Neural cell (in vitro differentiated cells): Measurements from ENCODE around the gene JPH2. TPM values are rescaled to one million over a fixed set of nuclear protein-coding genes. Genes with fewer than 3 reads are reported as not detected.

ENCODE experiments used
- H2AFZ ChIP-seq: fragments of 200-600, 300-800 bp; sonication (generic), shearing (Covaris generic); 2 replicates; pipeline ENCODE4 v1.6.0; 2014; ENCODE audit warnings: low read depth, mild to moderate bottlenecking, antibody characterized with exemption, low read length, moderate library complexity
- H3F3A ChIP-seq: fragments of 200-600 bp; shearing (Covaris generic); 2 replicates; pipeline ENCODE4 v1.6.1; 2016; ENCODE audit warnings: mild to moderate bottlenecking, moderate library complexity, mixed read lengths, antibody characterized with exemption, low read length; ENCODE audit not compliant: insufficient read depth, poor library complexity, severe bottlenecking
- H3K27ac ChIP-seq: fragments of 200-600, 300-800 bp; sonication (generic), shearing (Covaris generic); 2 replicates; pipeline ENCODE4 v1.5.1; 2014; ENCODE audit warnings: mild to moderate bottlenecking, low read length, moderate library complexity
- H3K27me3 ChIP-seq: fragments of 300-800, 200-600 bp; sonication (generic), shearing (Covaris generic); 2 replicates; pipeline ENCODE4 v1.6.0; 2014; ENCODE audit warnings: mild to moderate bottlenecking, low read depth, low read length, moderate library complexity; ENCODE audit not compliant: insufficient read depth
- H3K36me3 ChIP-seq: fragments of 300-800, 200-600 bp; sonication (generic), shearing (Covaris generic); 2 replicates; pipeline ENCODE4 v1.5.1; 2014; ENCODE audit warnings: mild to moderate bottlenecking, antibody characterized with exemption, low read length, moderate library complexity; ENCODE audit not compliant: insufficient read depth
- H3K4me2 ChIP-seq: fragments of 300-800, 200-600 bp; sonication (generic), shearing (Covaris generic); 2 replicates; pipeline ENCODE4 v1.6.0; 2014; ENCODE audit warnings: mild to moderate bottlenecking, low read length
- H3K4me3 ChIP-seq: fragments of 300-800, 200-600 bp; sonication (generic), shearing (Covaris generic); 2 replicates; pipeline ENCODE4 v1.5.1; 2014; ENCODE audit warnings: mild to moderate bottlenecking, low read length, moderate library complexity
- H3K79me2 ChIP-seq: fragments of 200-600 bp; shearing (Covaris generic); replicated peaks from 2 replicates; pipeline ENCODE4 v1.6.0; 2014; ENCODE audit warnings: mild to moderate bottlenecking, low read length, moderate library complexity; ENCODE audit not compliant: insufficient read depth
- H3K9ac ChIP-seq: fragments of 300-800, 200-600 bp; sonication (generic), shearing (Covaris generic); 2 replicates; pipeline ENCODE4 v1.6.1; 2016; ENCODE audit warnings: mild to moderate bottlenecking, low read length, mixed read lengths
- H3K9me2 ChIP-seq: fragments of 200-600 bp; shearing (Covaris generic); 2 replicates; pipeline ENCODE4 v1.6.1; 2016; ENCODE audit warnings: mild to moderate bottlenecking, low read length, mixed read lengths; ENCODE audit not compliant: insufficient read depth
- H3K9me3 ChIP-seq: fragments of 200-600, 300-800 bp; sonication (generic), shearing (Covaris generic); 2 replicates; pipeline ENCODE4 v1.6.1; 2016; ENCODE audit warnings: mild to moderate bottlenecking, mixed run types, low read length, moderate library complexity, mixed read lengths
- H4K20me1 ChIP-seq: fragments of 200-600 bp; shearing (Covaris generic); 2 replicates; pipeline ENCODE4 v1.6.1; 2016; ENCODE audit warnings: mild to moderate bottlenecking, mixed run types; ENCODE audit not compliant: insufficient read depth
- EP300 ChIP-seq: fragments of 450-650 bp; conservative IDR thresholded peaks from 2 replicates; pipeline ENCODE4 v1.6.1; 2014; ENCODE audit warnings: antibody characterized with exemption, mild to moderate bottlenecking, moderate library complexity; ENCODE audit not compliant: poor library complexity, severe bottlenecking
- EZH2 ChIP-seq: fragments of 200-600, 300-800 bp; shearing (Covaris generic), sonication (generic); IDR thresholded peaks from 2 replicates; pipeline ENCODE4 v1.6.1; 2014; ENCODE audit warnings: antibody characterized with exemption, low read length, borderline replicate concordance, mild to moderate bottlenecking; ENCODE audit not compliant: insufficient read depth, poor library complexity, severe bottlenecking
- MXI1 ChIP-seq: fragments of 450-650 bp; conservative IDR thresholded peaks from 2 replicates; pipeline ENCODE4 v1.6.1; 2014; ENCODE audit warnings: antibody characterized with exemption, mild to moderate bottlenecking; ENCODE audit not compliant: poor library complexity, severe bottlenecking
- POLR2AphosphoS5 ChIP-seq: IDR thresholded peaks from 2 replicates; pipeline ENCODE4 v1.6.1; 2012
- RAD21 ChIP-seq: fragments of 450-650 bp; conservative IDR thresholded peaks from 2 replicates; pipeline ENCODE4 v1.6.1; 2014; ENCODE audit warnings: antibody characterized with exemption, mild to moderate bottlenecking, moderate library complexity
- SMC3 ChIP-seq: fragments of 450-650 bp; conservative IDR thresholded peaks from 2 replicates; pipeline ENCODE4 v1.6.1; 2014; ENCODE audit warnings: antibody characterized with exemption, mild to moderate bottlenecking, moderate library complexity; ENCODE audit not compliant: poor library complexity
- TAF1 ChIP-seq: IDR thresholded peaks from 2 replicates; pipeline ENCODE4 v1.6.1; 2012; ENCODE audit warnings: low read depth
- polyA plus RNA-seq: library from polyadenylated mRNA; depleted of rRNA; stranded (reverse); fragments of >200 nt; gene quantifications from 2 replicates; pipeline ENCODE4 v1.2.3, GENCODE V29; 2014
- TF ChIP-seq, protein P1 (sequence below): IDR thresholded peaks from 2 replicates; pipeline ENCODE4 v1.6.1; 2012; ENCODE audit warnings: borderline replicate concordance
- TF ChIP-seq, protein P2 (sequence below): fragments of 450-650 bp; IDR thresholded peaks from 2 replicates; pipeline ENCODE4 v1.5.1; 2014; ENCODE audit warnings: antibody characterized with exemption, mild to moderate bottlenecking, moderate library complexity; ENCODE audit not compliant: poor library complexity, severe bottlenecking

Gene JPH2
- polyA plus RNA-seq, 1 donor from 2014 or later: not detected

DNA sequence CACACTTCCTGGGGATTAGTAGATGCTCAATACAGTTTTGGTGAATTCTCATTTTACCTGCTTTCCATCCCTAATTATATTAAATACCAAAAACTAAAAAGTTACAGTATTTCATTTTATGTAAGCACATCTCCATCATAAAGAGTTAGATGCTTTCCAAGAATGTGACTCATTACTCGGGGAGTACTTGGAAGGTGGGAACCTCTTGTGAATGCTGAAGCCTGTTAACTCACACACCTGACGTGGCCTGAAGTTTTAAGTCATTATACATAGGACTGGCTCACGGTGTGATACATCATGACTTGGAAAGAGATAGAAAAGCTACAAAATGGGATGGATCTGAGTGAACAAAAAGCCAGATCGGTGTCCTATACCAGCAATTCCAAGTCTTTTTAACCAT, 25.8 kb upstream of the JPH2 start:
- Histone ChIP-seq H3K9me3 (no peaks in the 10 kb centered on the region), H2AFZ (no peak overlapping the region), H3K27me3 (no peaks in the 10 kb centered on the region), H3F3A (peaks cover 6% of the 10 kb centered on the region), H3K79me2 (peaks cover 41% of the 10 kb centered on the region), H4K20me1 (peaks cover 9% of the 10 kb centered on the region), H3K4me3 (peak overlapping the region; percentile 87), H3K9ac (no peak overlapping the region), H3K9me2 (no peaks in the 10 kb centered on the region), H3K4me2 (no peak overlapping the region), H3K27ac (no peak overlapping the region), H3K36me3 (no peaks in the 10 kb centered on the region)
- TF ChIP-seq MXI1 (no peak), TAF1 (no peak), EP300 (no peak), SMC3 (no peak), RAD21 (no peak), EZH2 (no peak), POLR2AphosphoS5 (no peak)
- TF ChIP-seq, protein P1, sequence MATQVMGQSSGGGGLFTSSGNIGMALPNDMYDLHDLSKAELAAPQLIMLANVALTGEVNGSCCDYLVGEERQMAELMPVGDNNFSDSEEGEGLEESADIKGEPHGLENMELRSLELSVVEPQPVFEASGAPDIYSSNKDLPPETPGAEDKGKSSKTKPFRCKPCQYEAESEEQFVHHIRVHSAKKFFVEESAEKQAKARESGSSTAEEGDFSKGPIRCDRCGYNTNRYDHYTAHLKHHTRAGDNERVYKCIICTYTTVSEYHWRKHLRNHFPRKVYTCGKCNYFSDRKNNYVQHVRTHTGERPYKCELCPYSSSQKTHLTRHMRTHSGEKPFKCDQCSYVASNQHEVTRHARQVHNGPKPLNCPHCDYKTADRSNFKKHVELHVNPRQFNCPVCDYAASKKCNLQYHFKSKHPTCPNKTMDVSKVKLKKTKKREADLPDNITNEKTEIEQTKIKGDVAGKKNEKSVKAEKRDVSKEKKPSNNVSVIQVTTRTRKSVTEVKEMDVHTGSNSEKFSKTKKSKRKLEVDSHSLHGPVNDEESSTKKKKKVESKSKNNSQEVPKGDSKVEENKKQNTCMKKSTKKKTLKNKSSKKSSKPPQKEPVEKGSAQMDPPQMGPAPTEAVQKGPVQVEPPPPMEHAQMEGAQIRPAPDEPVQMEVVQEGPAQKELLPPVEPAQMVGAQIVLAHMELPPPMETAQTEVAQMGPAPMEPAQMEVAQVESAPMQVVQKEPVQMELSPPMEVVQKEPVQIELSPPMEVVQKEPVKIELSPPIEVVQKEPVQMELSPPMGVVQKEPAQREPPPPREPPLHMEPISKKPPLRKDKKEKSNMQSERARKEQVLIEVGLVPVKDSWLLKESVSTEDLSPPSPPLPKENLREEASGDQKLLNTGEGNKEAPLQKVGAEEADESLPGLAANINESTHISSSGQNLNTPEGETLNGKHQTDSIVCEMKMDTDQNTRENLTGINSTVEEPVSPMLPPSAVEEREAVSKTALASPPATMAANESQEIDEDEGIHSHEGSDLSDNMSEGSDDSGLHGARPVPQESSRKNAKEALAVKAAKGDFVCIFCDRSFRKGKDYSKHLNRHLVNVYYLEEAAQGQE: no peak
- TF ChIP-seq, protein P2, sequence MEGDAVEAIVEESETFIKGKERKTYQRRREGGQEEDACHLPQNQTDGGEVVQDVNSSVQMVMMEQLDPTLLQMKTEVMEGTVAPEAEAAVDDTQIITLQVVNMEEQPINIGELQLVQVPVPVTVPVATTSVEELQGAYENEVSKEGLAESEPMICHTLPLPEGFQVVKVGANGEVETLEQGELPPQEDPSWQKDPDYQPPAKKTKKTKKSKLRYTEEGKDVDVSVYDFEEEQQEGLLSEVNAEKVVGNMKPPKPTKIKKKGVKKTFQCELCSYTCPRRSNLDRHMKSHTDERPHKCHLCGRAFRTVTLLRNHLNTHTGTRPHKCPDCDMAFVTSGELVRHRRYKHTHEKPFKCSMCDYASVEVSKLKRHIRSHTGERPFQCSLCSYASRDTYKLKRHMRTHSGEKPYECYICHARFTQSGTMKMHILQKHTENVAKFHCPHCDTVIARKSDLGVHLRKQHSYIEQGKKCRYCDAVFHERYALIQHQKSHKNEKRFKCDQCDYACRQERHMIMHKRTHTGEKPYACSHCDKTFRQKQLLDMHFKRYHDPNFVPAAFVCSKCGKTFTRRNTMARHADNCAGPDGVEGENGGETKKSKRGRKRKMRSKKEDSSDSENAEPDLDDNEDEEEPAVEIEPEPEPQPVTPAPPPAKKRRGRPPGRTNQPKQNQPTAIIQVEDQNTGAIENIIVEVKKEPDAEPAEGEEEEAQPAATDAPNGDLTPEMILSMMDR: no peak

DNA sequence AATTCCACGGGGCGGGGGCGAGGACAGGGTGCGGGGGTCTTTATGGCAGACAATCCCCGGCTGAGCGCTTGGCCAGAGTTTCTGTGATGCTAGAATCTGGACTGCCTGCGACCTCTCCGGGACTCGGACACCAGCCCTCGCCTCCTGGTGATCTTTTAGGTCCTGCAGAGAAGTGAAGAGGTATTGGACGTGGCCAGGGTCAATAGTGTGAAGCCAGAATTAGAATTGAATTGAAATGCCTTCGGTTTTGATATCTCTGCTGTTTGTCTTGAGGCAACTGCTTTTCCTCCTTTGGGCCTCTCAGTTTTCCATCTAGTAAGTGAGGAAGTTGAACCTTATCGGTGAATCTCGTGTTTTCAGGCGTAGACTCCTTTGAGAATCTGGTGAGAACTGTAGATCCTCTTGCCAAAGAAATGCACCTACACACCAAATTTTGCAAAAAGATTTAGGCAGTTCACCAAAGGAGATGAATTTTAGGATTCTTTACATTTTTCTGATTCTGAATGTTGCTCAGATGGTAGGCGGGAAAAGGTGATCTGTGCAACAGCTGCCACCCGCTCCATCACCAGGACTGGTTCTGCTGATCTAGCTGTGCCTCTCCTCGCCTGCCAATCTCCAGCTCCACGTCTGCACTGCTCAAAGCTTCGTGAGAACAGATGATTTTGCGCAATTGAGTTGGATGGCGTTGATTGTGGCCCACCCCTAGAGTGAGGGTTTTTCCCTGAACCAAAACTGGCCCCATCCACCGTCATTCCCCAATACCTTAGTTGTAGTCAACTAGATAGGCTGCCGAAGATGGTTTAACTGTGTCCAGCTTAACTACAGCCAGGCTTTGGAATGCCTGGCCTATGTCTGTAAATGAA, 24.4 kb upstream of the JPH2 start:
- Histone ChIP-seq H3K9me3 (no peaks in the 10 kb centered on the region), H3K36me3 (no peaks in the 10 kb centered on the region), H3K27ac (peak overlapping the region; percentile 94), H4K20me1 (peaks cover 9% of the 10 kb centered on the region), H3K79me2 (peaks cover 55% of the 10 kb centered on the region), H3K9ac (peak overlapping the region; percentile 88), H3K4me3 (peak overlapping the region; percentile 87), H3K4me2 (peak overlapping the region; percentile 89), H2AFZ (peak overlapping the region; percentile 71), H3K27me3 (no peaks in the 10 kb centered on the region), H3K9me2 (no peaks in the 10 kb centered on the region), H3F3A (peaks cover 6% of the 10 kb centered on the region)
- TF ChIP-seq EZH2 (no peak), SMC3 (peak; percentile 25), POLR2AphosphoS5 (peak; percentile 59), TAF1 (no peak), MXI1 (peak; percentile 10)
- TF ChIP-seq, protein P1: peak; percentile 19
